ENCODE data around the gene SH2D1B.

The SH2D1B gene

GRCh38 chr1:162376691-162377090 lies 35.2 kb downstream of the SH2D1B start, which contains the start of gene SPATA46:
TSS of gene SPATA46 (minus strand) at chr1:162376854. CDS start at chr1:162376790, 64 bp downstream.
- Histone ChIP-seq H2AFZ (ENCODE audit: low read depth) (no peak within 1 kb of the TSS), H3K4me1 (ENCODE audit: low read depth, poor library complexity, severe bottlenecking) (no peaks in the 10 kb centered on the region), H3K79me2 (ENCODE audit: insufficient read depth, low read depth) (no peaks in the 10 kb centered on the region), H4K20me1 (ENCODE audit: insufficient read depth) (no peaks in the 10 kb centered on the region), H3K4me2 (no peak within 1 kb of the TSS), H3K36me3 (ENCODE audit: insufficient read depth) (no peaks in the 10 kb centered on the region), H3K27me3 (ENCODE audit: insufficient read depth, low read depth) (no peaks in the 10 kb centered on the region), H3K4me3 (IDR thresholded peaks at IDR 0.05; ENCODE audit: insufficient read depth, low read depth, low read length) (no peak within 1 kb of the TSS), H3K9ac (no peak within 1 kb of the TSS), H3K27ac (no peak within 1 kb of the TSS)
- no peak for TF ChIP-seq CTCF (conservative IDR thresholded peaks at IDR 0.05; ENCODE audit: low read depth, low read length)

- Histone ChIP-seq H3K4me2 (no peak overlapping the region), H3K27ac (no peak overlapping the region), H3K4me1 (ENCODE audit: low read depth, poor library complexity, severe bottlenecking) (no peaks in the 10 kb centered on the region), H3K27me3 (ENCODE audit: insufficient read depth, low read depth) (no peaks in the 10 kb centered on the region), H3K9ac (no peak overlapping the region), H4K20me1 (ENCODE audit: insufficient read depth) (no peaks in the 10 kb centered on the region), H3K79me2 (ENCODE audit: insufficient read depth, low read depth) (no peaks in the 10 kb centered on the region), H2AFZ (ENCODE audit: low read depth) (no peak overlapping the region), H3K4me3 (IDR thresholded peaks at IDR 0.05; ENCODE audit: insufficient read depth, low read depth, low read length) (no peak overlapping the region), H3K36me3 (ENCODE audit: insufficient read depth) (no peaks in the 10 kb centered on the region)
- TF ChIP-seq CTCF (conservative IDR thresholded peaks at IDR 0.05; ENCODE audit: low read depth, low read length): no peak
Observed at GRCh38 chr1:162375463-162375862, 36.5 kb downstream of the SH2D1B start.

- Histone ChIP-seq H3K36me3 (ENCODE audit: insufficient read depth) (no peaks in the 10 kb centered on the region), H4K20me1 (ENCODE audit: insufficient read depth) (no peaks in the 10 kb centered on the region), H3K4me2 (no peak overlapping the region), H3K27me3 (ENCODE audit: insufficient read depth, low read depth) (no peaks in the 10 kb centered on the region), H3K4me3 (IDR thresholded peaks at IDR 0.05; ENCODE audit: insufficient read depth, low read depth, low read length) (no peak overlapping the region), H3K79me2 (ENCODE audit: insufficient read depth, low read depth) (no peaks in the 10 kb centered on the region), H3K4me1 (ENCODE audit: low read depth, poor library complexity, severe bottlenecking) (no peaks in the 10 kb centered on the region), H2AFZ (ENCODE audit: low read depth) (no peak overlapping the region), H3K9ac (no peak overlapping the region), H3K27ac (no peak overlapping the region)
- TF ChIP-seq CTCF (conservative IDR thresholded peaks at IDR 0.05; ENCODE audit: low read depth, low read length): no peak
Observed at GRCh38 chr1:162374406-162374805, 37.5 kb downstream of the SH2D1B start.

- Histone ChIP-seq H3K27ac (no peak overlapping the region), H3K4me2 (no peak overlapping the region), H3K9ac (no peak overlapping the region), H4K20me1 (ENCODE audit: insufficient read depth) (no peaks in the 10 kb centered on the region), H3K27me3 (ENCODE audit: insufficient read depth, low read depth) (no peaks in the 10 kb centered on the region), H3K4me3 (IDR thresholded peaks at IDR 0.05; ENCODE audit: insufficient read depth, low read depth, low read length) (no peak overlapping the region), H3K4me1 (ENCODE audit: low read depth, poor library complexity, severe bottlenecking) (no peaks in the 10 kb centered on the region), H3K36me3 (ENCODE audit: insufficient read depth) (no peaks in the 10 kb centered on the region), H2AFZ (ENCODE audit: low read depth) (no peak overlapping the region), H3K79me2 (ENCODE audit: insufficient read depth, low read depth) (no peaks in the 10 kb centered on the region)
- no peak for TF ChIP-seq CTCF (conservative IDR thresholded peaks at IDR 0.05; ENCODE audit: low read depth, low read length)
Observed at GRCh38 chr1:162373541-162374260, 38.2 kb downstream of the SH2D1B start.
